Left cardiac atrium (tissue), 4 donors: ENCODE measurements around the gene SLC2A4. TPM values are rescaled to one million over a fixed set of nuclear protein-coding genes. Genes with fewer than 3 reads are reported as not detected.

Experiments used
- ATAC-seq, 2 donors: fragments of 200-7000 bp; cut with Tn5 transposase; one replicate each; pipeline ENCODE4 v1.9.1; 2020; ENCODE audit warnings: mild to moderate bottlenecking in 2 of 2, moderate library complexity in 2 of 2
- DNase-seq: peaks from one replicate; pipeline ENCODE4 v3.0.0-alpha.2; 2020
- intact Hi-C, 2 donors: fragments of 100-400 bp; cut with DNase I; formaldehyde crosslinking; loops; one replicate each; pipeline versions ENCODE4 v1.14.1 to v1.15.1; 2022 to 2023
- long read RNA-seq: library from polyadenylated mRNA; unstranded; transcript quantifications from one replicate; pipeline ENCODE4 v2.0.0, GENCODE V29; 2021
- total RNA-seq, 2 donors: library from RNA; stranded (reverse); fragmentation: NEBNext Ultra II Directional; extraction: Animal tissue kit (Norgen Biotek cat#: 25700); gene quantifications; one replicate each; pipeline ENCODE4 v1.2.1, GENCODE V29; 2021
- donor health status: DM: no; HTN: yes; CAD: no.
- donor health status: DM: no; HTN: yes; CAD: no; lungs with severe emphysema.
- donor health status: DM: yes; HTN: yes; CAD: no.
- donor health status: Dilated cardiomyopathy.

SLC2A4 gene
- total RNA-seq, result 10 to 100 TPM; 79.1 to 87.6 TPM
- long read RNA-seq, partial matches to known transcripts, result 2 of 11 reads
- long read RNA-seq, other reads (novel, unspliced or antisense), result 4 of 11 reads

GRCh38 chr17:7281074-7281952 lies at the start of gene SLC2A4:
TSS of gene SLC2A4 (plus strand) at chr17:7281718. CDS start at chr17:7281935, 217 bp downstream.
- DNase-seq, result peak; percentile 95
- intact Hi-C loops, result loop anchor here (2.0 to 5.0 kb wide), 2 partner anchors 15 to 66 kb away; no protein-coding TSS in a partner anchor
- peak; percentile 85 to 93 for ATAC-seq

GRCh38 chr17:7232114-7232513 lies 49.4 kb upstream of the SLC2A4 start:
- intact Hi-C loops, result no loop called here
- ATAC-seq (no peak), DNase-seq (no peak)

- intact Hi-C loops, result no loop called here
- DNase-seq, result no peak
- peak in 1 of 2 donors; percentile 7 for ATAC-seq
Measured at GRCh38 chr17:7233701-7234082, 47.8 kb upstream of the SLC2A4 start.

- intact Hi-C loops, result no loop called here
- peak; percentile 65 to 71 for ATAC-seq
- DNase-seq, result peak; percentile 96
Measured at GRCh38 chr17:7234083-7234951, 47.2 kb upstream of the SLC2A4 start, which contains the start of gene DVL2. TSS of gene DVL2 (minus strand) at chr17:7234517. CDS start at chr17:7234262, 255 bp downstream.

- intact Hi-C loops, result no loop called here
- DNase-seq (no peak), ATAC-seq (no peak)
Measured at GRCh38 chr17:7235693-7236665, 45.5 kb upstream of the SLC2A4 start.

DNA sequence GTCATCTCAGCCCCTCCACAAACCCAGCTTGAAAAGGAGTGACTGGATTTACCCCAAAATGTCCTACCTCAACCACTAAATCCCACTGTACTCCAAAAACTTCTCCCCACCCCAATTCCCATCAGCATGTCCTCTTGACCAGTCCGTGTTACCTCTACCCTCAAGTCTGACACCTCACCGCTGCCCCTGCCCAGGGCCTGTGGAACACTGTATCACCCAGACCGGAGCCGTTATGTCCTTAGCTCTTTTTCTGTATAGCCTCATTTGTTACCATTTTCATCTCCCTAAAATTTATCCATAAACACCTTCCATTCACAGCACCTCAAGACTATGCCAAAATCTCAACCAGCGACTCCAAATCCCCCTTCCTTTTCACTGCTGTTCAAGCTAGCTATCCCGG lies 44.7 kb upstream of the SLC2A4 start:
- DNase-seq, result no peak
- intact Hi-C loops, result no loop called here
- no peak for ATAC-seq

DNA sequence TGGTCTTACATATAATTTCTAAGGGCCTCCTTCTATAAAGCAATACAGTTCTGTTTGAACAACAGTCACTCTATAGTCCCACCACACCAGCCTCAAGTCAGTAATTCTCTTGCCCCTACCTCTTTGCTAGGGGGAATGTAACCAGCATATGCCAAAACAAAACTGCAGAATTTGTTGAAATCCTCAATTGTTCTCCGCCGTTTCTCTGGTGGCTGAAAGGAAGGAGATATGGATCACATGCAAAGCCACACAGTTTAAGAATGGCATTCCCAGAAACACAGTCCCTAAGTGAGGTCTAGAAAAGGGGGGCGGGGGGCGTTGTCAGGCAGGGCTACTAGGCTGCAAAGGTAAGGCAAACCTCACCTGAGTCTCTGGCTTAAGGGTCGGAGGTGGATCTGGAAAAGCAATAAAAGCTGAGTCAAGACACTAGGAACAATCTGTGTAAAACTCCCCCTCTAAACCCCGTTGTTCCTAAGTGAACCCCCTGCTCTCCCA lies 44.2 kb upstream of the SLC2A4 start:
- no peak for ATAC-seq

GRCh38 chr17:7237761-7238419 lies 43.6 kb upstream of the SLC2A4 start:
- ATAC-seq (peak; percentile 3 to 7), DNase-seq (peak; percentile 88)
- intact Hi-C loops, result no loop called here

More for the DNA sequence above, 44.2 kb upstream of the SLC2A4 start:
- intact Hi-C loops, result no loop called here
- no peak for DNase-seq

- DNase-seq, result peak; percentile 55
- intact Hi-C loops, result no loop called here
Measured at GRCh38 chr17:7238420-7239090, 43.0 kb upstream of the SLC2A4 start.

GRCh38 chr17:7239091-7240027 lies 42.2 kb upstream of the SLC2A4 start, which contains the start of gene PHF23:
TSS of gene PHF23 (minus strand) at chr17:7239457. CDS start at chr17:7239279, 178 bp downstream.
- ATAC-seq (peak; percentile 71 to 79), DNase-seq (peak; percentile 99)
- intact Hi-C loops, result no loop called here

More at GRCh38 chr17:7238420-7239090, 43.0 kb upstream of the SLC2A4 start:
- no peak for ATAC-seq

- ATAC-seq, result no peak
- intact Hi-C loops, result no loop called here
- no peak for DNase-seq
Measured at GRCh38 chr17:7240375-7240774, 41.1 kb upstream of the SLC2A4 start.

GRCh38 chr17:7241090-7241733 lies 40.3 kb upstream of the SLC2A4 start:
- intact Hi-C loops, result no loop called here
- ATAC-seq (no peak), DNase-seq (no peak)

DNA sequence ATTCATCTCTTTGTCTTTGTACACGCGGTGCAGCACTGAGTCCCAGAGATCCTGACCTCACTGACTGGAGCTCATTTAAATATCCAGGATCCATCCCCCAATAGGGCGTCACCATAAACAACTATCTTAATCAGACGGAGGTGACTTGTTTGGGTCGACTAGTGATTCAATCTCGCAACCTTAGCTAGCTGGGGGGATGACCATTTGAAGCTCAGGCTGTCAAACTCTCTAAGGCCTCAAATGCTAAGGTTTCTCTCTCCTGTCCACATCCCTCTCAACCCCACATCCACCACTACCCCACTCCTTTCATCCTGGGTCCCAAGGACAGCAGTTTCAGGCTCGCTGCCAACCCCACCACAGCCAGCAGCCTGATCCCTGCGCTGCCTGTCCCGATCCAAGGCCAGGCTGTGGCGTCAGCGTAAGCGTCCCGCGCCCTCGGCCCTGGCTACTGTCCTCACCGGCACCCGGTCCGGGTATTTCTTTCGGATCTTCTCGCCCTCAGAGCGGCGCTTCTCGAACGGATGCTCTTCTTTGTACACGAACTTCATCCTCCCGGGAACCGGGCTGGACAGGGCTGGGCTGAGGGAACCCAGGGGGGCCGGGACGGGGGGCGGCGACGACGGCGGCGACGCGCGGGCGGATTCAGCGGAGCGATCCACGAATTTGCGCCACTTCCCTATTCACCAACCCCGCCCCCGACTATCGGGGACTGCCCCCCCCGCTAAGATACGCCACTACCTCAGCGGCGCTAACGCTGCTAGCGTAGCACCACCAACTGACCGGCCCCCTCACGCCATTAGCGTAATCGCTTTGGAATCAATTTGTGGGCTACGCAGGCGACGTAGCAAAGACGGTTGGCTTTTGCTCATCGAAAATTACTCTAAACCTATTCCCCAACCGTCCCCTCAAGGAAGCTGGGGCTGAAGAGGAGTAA lies 39.5 kb upstream of the SLC2A4 start, which contains the start of gene GABARAP:
TSS of gene GABARAP (minus strand) at position 667 of the 934 bp plus-strand sequence. CDS start at position 548, 119 bp downstream.
- ATAC-seq (peak; percentile 38 to 43), DNase-seq (peak; percentile 94)
- intact Hi-C loops, result no loop called here

GRCh38 chr17:7242717-7243452 lies 38.6 kb upstream of the SLC2A4 start:
- intact Hi-C loops, result no loop called here
- peak; percentile 97 for DNase-seq
- peak; percentile 59 to 63 for ATAC-seq
